C1 segment of cervical spinal cord (tissue), 14 donors: Measurements from ENCODE around the gene YWHAH.

Experiments
- DNase-seq, 14 donors: peaks; one replicate each; lab custom pipeline; 2025; lab: John Stamatoyannopoulos, UW

The YWHAH gene

DNA sequence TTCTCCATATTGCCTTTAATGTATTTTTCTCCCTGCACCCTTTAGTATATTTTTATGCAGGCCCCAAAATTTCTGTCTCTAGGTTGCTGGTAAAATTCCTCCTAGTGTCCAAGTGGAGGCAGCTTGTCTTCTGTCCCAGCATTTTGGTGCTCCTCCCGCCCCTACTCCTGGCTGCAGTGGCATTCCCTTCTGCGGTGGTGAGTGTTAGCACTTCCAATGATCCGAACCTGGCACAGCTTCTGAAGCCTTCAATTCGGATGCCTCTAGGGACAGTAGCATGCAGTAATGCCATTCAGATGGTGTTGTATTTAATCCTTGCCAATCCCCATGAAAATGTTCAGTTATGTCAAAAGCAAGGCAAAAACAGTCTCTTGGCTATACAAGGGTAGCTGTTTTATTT lies 5.9 kb downstream of the YWHAH start:
- DNase-seq, result peak in 1 of 14 donors; percentile 35

DNA sequence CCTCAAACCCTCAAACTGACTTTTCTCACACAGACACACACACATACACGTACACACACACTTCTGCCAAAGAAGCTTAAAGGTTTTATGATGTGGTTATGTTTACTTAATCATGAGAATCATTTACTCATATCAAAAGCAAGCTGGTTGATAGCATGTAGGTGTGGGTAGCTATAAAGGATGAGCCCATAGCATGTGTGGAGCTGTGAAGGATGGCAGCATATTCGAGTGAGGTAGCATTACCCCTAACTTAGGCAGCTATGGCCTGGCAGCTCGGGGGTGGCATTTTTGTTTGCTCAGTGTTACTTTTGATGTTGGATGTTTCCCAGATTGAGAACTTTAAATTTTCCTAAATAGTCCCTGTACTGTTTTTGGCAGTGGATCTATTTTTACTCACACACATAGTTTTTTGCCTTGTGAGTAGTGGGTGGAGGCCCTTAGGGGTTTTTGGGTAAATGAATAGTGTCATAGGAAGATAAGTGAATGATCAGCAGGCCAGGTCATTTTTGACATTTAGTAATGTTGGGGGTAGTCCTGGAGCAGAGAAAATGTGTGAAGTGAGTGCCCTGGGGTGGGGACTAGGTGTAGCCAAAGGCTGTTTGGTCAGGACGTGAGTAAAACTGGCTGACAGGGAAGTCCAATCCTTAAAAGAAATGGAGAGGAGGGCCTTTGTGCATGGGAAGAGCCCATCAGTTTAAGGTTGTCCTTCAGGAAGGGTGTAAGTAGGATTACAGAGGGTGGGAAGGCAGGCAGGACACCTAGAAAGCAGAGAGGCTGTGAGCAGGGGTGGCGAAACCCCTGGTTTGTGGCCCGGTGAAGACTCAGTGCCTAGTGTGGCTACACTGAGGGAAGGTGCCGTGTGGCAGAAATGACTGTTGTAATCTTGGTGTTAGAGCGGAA lies 7.1 kb downstream of the YWHAH start:
- no peak for DNase-seq

DNA sequence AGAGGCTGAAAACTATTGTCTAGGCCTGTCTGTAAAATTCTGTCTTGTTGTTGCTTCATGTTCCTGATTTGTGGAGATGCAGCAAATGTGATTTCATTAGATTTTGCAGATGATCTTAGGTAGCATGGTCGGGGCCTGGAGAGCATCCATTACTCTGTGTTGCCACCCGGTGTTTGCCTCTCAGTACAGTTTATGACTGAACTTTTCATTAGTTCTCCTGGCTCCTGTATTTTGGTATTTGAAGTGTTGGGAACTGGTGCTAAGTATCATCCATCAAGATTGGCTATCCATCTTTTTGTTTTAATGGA lies 7.7 kb downstream of the YWHAH start:
- no peak for DNase-seq

DNA sequence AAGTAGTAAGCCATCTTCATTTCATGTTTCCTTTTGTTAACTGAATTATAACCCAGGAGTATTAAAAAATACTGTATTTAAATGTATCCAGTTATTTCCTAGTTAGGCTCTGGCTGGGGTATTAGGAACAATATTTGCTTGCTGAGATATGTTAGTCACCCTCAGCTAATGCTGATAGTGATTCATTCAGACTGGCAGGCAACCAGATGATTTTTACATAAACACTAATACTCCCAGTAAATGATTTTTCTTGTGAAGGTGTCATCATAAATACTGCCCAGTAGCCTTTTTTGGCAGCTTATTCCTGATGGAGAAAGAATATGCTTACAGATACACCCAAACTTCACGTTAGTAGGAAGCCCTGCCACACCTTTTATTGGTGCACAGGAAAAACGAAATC lies 8.1 kb downstream of the YWHAH start:
- DNase-seq, result no peak

DNA sequence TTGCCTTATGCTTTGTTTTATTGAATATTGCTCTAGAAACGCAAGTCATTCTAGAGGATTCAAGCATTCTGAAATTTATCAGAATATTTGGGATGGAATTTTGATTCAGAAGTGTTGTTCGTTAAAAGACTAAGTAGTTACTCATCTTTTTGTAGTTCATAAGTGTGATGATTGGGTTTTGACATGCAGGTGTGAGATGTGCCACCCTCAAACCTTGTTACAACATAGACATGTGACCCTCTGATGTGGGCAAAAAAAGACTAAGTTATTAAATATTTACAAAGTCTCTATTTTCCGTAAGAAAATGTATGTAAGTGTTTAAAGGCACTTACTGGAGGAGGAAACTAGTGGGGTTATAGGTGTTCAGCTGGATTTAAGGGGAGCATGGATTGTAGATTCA lies 8.9 kb downstream of the YWHAH start:
- no peak for DNase-seq

DNA sequence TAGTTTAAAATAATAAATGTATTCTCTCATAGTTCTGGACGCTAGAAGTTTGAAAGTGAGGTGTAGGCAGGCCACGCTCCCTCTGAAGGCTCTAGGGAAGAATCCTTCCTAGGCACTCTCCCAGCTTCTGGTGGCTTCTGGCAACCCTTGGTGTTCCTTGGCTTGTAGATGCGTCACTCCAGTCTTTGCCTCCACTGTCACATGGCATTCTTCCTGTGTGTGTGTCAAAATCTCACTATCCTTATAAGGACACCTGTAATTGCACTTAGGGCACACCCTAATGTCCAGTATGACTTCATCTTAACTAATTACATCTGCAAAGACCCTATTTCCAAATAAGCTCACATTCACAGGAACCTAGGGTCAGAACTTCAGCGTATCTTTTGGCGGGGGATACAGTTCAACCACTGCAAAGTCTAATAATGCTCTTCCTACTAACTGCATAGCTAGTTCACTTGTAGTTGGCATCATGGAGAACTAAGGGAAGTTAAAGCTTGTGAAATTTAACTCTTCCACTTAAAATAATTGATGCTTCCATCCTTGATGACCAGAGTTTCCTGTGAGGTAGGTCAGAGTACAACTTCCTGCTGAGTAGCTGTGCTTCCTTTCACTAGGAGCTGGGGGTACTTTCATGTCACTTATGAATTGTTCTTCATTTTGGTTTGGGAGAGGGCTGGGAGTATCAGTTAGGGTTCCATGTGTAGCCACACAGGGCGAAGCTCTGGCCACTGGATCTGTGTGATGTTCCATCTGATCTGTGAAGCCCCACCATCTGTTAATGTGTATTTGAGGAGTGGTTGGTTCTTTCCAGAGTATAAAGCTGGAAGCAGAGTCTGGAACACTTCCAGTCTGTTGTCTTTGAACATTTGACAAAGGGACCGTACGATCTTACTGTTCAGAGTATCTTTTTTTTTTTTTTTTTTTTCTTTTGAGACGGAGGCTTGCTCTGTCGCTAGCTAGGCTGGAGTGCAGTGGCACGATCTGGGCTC lies 10.5 kb downstream of the YWHAH start:
- DNase-seq, result peak in 2 of 14 donors; percentile 6 to 12

DNA sequence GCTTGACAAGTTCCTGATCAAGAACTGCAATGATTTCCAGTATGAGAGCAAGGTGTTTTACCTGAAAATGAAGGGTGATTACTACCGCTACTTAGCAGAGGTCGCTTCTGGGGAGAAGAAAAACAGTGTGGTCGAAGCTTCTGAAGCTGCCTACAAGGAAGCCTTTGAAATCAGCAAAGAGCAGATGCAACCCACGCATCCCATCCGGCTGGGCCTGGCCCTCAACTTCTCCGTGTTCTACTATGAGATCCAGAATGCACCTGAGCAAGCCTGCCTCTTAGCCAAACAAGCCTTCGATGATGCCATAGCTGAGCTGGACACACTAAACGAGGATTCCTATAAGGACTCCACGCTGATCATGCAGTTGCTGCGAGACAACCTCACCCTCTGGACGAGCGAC lies 12.0 kb downstream of the YWHAH start:
- no peak for DNase-seq

DNA sequence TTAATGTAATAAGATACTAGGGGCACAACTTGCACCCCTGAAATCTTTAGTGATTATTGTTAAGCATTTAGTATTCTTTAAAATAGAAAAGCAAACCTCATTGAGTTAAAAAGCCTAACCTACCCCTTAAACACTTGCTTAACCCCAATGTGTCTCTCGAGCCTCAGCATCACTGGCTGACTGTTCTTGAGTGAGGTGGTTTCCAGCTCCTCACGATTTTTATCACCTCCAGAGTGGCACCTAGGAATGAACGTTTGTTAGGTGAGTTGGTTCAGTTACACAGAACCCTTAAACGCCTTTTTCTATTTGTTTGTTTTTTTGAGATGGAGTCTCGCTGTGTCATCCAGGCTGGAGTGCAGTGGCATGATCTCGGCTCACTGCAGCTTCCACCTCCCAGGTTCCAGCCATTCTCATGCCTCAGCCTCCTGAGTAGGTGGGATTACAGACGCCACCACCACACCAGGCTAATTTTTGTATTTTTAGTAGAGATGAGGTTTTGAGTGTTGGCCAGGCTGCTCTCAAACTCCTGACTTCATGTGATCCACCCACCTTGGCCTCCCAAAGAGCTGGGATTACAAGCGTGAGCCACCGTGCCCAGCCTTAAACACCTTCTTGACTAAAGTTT lies 13.7 kb downstream of the YWHAH start:
- no peak for DNase-seq

DNA sequence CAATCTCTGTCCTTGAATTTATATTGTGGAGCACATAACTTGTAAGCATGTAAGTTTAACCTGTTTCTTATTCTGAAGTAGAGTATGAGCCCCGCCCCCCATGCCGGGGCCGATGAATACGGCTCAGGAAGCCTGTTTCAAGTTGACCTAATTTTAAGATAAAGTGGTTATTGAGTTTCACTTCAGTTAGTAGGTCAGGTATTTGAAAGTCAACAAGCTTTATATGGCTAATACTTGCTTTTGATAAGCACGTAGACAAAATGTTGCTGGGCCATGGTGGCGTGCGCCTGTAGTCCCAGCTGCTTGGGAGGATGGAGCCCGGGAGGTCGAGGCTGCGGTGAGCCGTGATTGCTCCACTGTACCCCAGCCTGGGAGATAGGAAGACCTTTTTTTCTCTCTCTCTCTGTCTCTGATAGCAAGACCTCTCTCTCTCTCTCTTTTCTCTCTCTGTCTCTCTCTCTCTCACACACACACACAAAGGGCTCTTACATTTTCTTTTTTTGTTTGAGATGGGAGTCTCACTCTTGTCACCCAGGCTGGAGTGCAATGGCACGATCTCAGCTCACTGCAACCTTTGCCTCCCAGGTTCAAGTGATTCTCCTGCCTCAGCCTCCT lies 14.4 kb downstream of the YWHAH start:
- no peak for DNase-seq

DNA sequence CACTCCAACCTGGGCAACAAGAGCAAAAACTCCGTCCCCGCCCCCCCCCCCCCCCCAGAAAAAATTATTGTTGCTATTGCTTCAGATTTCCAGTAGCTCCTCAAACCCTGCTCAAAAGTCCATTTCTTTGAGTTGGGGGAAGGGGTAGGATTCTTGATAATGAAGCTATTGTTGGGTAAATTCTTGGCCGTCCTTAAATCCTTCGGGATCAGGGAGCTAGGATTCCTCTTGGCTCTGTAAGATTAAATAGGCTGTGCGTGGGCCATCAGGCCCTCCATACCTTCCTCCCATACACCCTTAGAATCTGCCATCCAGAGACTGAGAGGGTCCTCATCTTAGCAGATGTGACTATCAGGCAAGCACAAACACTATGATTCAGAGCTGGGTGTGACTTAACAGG lies 16.4 kb downstream of the YWHAH start:
- DNase-seq, result no peak

DNA sequence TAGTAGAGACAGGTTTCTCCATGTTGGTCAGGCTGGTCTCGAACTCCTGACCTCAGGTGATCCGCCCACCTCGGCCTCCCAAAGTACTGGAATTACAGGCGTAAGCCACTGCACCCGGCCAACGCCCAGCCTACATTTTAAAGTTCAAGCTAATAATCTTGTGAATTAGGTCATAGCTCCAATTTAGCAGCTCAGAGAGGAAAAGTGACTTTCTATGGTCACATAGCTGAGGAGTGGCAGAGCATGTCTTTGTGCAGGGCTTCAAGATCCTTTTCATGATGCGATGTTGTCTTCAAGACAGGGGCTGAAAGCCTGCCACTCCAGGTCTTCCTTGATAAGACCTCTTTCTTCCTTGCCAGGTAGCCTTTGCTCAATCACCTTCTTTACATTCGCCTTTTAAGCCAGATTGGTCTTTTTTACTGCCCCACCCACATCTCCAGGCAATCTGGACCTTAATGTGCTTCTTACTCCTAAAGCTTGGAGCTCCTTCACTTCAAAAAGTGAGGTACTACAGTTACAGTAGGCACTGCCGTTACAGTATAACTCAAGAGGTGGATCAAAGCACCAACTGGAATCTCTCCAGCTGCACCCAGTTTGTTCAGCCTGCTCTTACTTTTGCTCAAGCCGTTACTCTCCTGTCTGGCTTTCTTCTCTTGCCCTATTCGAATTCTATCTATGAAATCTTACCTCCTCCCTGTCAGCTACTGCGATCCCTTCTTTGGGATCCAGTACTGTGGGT lies 18.2 kb downstream of the YWHAH start:
- DNase-seq, result no peak

DNA sequence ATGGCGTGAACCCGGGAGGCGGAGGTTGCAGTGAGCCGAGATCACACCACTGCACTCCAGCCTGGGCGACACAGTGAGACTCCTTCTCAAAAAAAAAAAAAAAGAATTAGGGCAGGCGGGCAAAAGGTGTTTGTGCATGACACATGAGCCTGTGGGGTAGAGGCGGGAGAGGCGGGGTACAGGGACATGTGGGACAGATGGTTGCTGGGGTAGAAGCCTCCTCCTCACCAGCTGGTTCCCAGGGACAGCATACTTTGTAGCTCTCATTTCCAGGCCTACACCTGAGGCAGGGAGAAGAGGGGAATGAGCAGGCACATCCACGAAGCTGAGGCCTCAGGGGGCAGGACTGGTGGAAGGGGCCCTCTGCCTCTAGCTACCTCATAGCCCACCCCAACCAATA lies 23.7 kb downstream of the YWHAH start:
- DNase-seq, result no peak

DNA sequence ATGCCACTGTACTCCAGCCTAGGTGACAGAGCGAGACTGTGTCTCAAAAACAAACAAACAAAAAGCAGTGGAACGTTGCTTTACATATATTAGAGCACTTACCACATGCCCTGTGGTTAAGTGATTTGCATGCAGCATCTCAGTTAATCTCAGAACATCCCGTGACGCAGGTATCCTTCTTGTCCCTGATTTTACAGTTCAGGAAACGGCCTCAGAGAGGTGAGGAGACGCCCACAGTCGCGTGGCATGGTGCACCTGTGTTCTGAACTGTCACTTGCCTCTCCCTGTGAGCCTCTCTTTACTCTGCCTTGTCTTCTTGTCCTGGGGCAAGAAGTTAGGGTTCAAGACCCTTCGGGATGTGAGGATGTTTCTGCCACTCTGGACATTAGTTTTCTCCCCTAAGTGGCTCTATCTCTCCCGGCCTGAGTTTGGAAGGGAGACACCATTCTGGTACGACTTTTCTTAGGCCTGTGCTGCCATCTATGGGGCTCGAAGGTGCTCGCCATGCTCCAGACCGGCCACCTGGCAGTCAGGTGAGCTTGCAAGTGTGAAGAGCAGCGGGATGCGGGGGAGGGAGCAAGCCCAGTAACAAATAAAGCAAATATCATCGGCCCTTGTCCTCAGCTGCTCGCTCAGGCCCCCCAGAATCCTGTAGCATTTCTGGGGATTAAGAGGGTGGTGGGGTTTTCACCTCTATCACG lies 25.6 kb downstream of the YWHAH start:
- peak in 8 of 14 donors; percentile 12 to 77 (median 32) for DNase-seq

DNA sequence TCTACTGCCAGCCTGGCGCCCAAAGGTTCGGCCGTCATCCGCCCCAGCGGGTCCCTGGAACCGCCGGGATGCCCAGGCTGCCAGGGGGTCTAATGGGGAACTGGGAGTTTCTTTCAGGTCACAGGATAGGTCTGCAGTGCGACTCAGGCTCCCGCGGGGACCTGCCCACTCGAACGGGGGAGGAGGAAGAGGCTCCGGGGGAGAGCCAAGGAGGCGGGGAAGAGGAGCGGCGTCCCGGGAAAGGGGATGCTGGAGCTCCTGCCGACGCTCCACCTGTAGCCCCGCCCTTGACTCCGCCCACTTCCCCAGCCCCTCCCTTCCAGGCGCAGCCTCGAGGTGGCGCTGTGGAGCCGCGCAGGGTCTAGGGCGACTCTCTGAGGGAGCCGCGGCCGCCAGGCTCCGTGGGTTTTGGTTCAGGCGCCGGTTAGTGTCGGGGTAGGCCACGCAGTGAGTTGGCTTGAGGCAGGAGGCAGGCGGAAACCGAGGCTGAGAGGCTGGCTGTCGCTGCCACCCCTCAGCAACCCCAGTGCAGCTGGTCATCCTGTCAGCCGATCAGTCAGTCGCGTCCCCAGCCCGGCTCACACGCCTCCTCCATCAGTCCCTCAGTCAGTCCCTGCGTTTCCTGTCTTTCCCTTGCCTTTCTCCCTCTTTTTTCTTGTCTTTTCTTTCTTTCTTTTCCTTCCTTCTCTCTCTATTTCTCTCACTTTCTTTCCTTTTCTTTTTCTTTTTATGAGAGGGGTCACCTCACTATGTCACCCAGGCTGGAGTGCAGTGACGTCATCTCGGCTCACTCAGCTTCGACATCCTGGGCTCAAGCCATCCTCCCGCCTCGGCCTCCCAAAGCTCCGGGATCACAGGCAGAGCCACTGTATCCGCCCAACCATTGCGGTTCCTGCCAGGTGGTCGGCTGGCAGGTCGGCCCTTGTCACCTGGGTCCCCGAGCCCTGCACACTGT lies 26.4 kb downstream of the YWHAH start:
- DNase-seq, result peak in 13 of 14 donors; percentile 31 to 86 (median 75)

DNA sequence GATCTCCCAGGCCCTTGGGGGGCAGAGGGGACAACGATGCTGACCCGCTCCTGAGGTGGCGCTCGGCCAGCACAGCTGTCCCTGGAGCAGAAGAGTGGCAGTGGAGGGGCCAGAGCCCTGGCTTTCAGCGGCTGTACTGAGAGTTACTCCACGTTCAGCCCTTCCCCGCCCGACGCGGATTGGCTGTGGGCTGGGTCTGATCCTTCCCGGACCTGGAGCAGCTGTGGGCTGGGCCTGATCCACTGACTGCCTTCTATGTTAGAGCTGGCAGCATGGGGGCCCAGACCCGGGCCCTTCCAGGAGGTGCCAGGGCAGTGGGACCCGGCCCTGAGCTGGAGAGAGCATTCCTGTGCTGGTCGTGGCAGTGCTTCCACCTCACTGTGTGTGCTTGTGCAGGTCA lies 27.8 kb downstream of the YWHAH start:
- DNase-seq, result no peak

DNA sequence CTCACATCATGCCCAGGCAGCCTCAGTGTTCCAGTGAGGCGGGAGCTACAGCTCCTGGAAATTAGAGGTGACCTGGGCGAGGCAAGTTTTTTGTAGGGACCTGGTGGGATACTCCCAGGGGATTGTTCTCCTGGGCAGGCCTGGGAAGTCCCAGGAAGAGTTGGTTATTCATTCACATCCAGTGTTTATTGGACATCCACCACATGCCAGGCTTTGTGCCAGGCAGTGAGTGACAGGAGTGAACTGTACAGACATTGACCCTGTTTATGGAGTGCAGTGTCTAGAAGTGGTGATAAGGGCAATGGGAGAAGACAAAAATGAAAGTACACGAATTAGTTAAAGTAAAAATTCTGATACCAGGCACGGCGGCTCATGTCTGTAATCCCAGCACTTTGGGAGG lies 29.4 kb downstream of the YWHAH start:
- DNase-seq, result no peak

DNA sequence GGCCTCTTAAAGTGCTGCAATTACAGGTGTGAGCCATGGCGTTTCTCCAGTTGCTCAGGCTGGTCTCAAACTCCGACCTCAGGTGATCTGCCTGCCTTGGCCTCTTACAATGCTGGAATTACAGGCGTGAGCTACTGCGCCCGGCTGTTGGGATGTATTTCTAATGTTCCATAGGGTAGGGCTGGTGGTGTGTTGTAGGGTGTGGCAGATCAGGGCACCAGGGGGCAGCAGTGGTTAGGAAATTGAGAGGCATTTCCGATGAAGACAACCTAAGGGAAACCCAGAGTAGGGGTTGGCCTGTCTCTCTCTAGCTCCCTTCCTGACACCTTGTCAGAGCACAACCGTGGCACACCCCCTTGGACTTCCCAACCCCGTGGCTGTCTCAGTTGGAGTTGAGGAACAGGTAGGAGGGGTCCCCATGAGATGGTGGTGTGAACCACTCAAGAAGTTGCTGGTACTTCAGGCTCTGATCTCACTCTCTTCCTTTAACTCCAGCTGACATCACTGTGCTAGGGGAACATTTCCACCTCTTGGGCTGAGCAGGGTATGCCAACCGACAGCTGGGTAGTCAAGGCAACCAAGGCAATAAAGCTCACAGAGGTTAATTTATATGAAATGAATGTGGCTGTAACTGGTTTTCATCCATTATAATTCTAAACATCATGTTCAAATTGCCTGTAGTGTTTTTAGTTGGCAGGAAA lies 33.0 kb downstream of the YWHAH start:
- DNase-seq, result peak in 9 of 14 donors; percentile 2 to 56 (median 34)

DNA sequence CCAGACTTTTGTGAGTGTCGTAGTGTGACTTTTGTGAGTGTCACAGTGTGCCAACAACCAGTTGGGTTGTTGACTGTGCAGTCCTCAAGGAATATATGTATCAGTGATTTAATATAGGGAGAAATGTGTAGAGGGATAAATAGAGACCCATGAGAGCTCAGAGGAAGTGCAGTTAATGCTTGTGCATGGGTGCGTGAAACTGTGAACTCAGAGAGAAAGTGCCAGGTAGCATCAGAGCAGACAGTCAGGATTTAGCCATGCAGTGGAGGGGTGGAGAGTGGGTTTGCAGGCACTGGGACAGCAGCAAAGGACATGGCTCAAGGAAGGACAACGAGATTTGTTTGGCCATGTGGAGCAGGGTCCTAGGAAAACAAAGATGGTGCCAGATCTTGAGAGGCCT lies 33.6 kb downstream of the YWHAH start:
- DNase-seq, result no peak

DNA sequence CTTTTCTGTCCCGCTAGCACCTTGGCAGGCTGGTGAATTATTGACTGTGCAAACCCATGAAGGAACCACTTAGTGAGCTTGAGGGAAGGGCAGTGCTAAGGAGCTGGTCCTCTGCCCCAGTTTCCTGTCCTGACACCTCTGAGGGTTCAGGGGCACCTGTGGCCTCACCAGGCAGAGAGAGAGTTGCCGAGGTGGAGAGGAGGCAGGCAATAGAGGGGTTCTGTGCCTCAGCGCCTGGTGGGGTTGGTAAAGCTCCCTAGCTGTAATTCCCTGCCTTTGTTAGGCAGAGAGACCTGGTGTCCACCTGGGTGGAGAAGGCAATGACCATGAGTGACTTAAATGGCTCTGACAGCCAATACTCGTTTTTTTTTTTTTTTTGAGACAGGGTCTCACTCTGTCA lies 36.3 kb downstream of the YWHAH start:
- no peak for DNase-seq
